NCI-H2081 (cell line): ENCODE results near the gene FBXO38.
"Not testable (repeated sequence)": the region's sequence is repeated elsewhere in the genome, so short reads cannot be mapped to it uniquely, and the experiment has no call there.

Experiments
- DNase-seq, 2 experiments: peaks; one replicate each; lab custom pipeline; 2025; lab: John Stamatoyannopoulos, UW

Gene FBXO38

GRCh38 chr5:148426514-148426913 is 42.8 kb downstream of the FBXO38 start:
- no peak for DNase-seq

DNA sequence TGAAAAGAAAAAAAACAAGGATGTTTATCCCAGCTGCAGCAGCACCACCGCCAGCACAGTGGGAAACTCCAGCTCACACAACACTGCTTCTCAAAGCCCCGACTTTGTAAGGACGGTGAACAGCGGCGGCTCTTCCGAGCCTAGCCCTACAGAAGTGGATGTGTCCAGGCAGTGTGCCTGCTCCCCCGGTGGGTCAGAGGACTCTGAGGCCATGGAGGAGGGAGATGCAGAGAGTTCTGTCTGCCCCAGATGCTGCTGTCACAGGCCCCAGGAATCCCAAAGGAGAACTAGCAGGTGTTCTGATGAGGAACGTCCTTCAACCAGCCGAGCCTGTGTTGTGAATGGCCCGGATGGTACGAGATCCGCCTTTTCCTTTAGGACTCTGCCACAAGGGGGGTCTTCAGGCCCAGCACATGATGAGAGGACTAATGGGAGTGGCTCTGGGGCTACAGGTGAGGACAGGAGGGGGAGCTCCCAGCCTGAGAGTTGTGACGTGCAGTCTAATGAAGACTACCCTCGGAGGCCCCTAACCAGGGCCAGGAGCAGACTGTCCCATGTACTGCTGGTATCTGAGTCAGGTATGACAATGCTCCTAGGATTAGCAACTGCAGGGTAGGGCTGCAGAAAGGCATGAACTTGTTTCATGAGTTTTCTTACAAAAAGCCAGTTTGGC is 43.7 kb downstream of the FBXO38 start:
- no peak for DNase-seq

DNA sequence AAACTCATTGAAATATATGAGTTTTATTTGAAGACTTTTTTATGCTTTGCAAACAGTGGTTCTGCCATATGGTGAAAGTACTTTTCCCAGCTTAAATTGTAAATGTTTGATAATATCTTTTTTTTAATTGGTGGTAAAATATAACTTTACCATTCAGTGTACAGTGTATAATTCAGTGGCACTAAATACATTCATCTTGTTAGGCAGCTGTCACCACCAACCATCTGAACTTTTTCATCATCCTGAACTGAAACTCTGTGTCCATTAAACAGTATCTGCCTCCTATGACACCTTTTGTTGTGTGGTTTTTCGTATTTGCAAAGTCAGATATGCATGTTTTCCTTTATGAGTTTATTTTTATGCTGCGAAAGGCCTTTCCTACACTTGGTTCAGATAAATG is 45.1 kb downstream of the FBXO38 start:
- DNase-seq = no peak

- DNase-seq = no peak
Measured at GRCh38 chr5:148433826-148434225, 50.1 kb downstream of the FBXO38 start.

GRCh38 chr5:148436029-148436428 is 52.3 kb downstream of the FBXO38 start:
- DNase-seq = no peak

DNA sequence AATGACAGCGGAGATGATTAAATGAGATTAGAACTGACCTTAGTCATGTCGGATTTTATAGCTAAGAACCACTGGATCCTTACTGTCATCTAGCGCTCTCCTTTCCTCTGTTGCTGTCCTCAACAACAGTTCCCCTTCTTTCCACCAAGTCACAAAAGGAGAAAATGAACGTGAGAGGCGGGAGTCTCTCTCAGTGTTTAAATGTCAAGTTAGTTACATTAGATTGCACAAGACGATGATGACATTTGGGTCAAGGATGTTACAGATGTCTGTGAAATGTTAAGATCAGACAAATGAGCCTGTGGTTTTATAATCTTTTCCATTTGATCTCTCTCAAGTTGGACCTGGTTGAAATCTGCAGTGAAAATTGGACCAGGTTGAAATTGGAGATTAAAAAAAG is 53.5 kb downstream of the FBXO38 start:
- DNase-seq = no peak

- DNase-seq = no peak
Measured at GRCh38 chr5:148438933-148439332, 55.2 kb downstream of the FBXO38 start.

DNA sequence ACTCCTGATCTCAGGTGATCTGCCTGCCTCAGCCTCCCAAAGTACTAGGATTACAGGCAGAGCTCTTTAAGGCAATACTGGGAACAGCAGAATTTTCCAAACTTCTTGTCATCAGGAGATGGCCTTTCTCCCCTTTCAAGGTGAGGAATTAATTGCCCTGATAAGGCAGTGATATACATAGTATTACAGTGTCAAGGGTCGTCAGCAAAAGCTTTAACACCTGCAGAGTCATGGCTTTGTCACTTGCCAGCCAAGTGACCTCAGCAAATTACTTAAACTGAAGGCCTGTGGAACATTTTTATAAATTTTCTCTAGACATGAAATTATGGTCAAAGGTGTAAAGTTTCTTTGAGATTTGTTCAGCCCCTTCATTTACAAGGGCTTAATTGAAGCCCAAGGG is 59.5 kb downstream of the FBXO38 start:
- DNase-seq = no peak

GRCh38 chr5:148443998-148444397 is 60.2 kb downstream of the FBXO38 start:
- peak; percentile 31 to 73 for DNase-seq

GRCh38 chr5:148445578-148445977 is 61.8 kb downstream of the FBXO38 start:
- no peak for DNase-seq

DNA sequence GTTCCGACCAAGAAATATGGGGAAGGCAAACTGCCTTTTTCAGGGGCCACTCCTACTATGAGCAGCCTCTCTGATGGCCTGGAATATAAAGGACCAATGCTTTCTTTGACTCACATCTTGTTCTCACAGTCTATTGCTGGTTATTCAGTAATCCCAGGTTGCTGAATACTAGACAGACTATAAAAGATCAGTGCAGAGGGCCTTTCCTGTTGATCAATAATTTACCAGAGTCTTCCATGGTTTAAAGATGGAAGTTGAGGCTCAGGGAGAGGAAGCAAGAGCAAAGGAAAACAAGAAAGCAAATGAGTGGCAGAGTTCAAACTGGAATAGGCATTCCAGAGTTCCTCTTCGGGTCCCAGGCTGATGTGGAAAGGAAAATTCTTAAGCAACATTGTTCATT is 62.9 kb downstream of the FBXO38 start:
- DNase-seq = no peak

GRCh38 chr5:148452499-148453193 is 68.9 kb downstream of the FBXO38 start:
- no peak for DNase-seq

DNA sequence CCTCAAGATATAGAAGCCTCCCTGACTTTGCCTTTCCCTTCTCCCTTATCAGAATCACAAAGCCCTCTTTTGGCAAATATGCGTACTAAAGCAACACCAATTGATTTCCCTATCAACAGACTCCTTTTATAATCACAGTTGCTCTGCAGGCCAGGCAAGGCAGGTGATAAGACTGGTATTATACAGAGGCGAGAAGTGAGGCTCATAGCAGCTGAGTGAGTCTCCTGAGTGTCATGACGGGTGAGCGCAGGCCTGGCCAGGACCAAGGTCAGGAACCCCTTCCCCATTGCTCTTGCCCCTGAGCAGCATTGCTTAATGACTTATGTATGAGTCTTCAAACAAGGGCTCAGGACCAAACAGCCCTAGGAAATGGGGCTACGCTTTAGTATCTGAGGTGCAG is 70.8 kb downstream of the FBXO38 start:
- no peak for DNase-seq

DNA sequence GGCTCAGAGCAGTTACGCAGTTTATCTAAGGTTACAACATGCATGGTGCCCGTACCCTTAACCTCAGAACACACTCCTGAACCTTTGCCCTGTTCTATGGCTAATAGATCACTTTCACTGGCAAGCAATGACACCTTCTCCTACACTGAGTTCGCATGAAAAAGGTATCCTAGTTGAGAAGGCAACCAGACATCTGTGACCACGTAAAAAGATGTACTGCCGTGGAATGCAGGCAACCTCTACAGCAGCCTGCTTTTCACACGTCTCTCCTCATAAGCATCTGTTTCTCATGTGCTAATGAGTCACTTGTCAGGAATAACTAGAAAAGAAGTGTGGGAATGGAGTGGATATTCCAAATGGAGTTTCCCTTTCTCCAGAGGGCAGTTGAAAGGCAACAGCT is 71.4 kb downstream of the FBXO38 start:
- no peak for DNase-seq

- DNase-seq = peak; percentile 40 to 89
Measured at GRCh38 chr5:148457183-148457620, 73.4 kb downstream of the FBXO38 start.

DNA sequence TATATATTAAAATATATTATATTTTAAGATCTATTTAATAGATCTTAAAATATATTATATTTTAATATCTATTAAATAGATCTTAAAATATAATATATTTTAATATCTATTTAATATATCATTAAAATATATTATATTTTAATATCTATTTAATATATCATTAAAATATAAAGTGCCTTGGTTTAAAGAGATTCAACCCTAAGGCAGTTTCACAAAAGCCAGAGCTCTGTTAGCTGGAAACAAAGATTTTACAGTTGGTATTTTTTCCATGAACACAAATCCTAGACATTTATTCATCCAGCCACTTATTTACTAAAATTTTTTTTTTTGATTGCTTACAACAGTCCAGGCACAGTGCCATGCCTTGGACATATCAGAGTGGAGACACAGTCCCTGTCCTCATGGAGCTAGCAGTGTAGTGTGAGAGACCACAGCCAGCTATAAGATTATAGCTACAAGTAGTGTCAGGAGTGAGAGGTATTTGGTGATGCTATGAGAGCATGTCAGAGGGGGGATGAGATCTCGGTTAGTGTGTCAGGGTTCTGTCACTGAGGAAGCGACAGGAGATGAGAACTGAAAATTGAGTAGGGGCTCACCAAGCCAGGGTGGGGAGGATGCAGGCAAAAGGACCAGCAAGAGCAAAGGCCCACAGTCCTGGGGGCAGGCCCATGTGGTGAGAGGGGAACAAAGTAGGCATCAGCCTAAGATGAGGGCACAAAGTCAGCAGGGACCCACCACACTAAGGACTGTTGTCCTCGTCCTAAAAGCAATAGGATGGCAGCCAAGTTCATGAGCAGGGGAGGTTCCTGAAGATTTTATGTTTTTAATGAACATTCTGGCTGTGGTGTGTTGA is 74.5 kb downstream of the FBXO38 start:
- DNase-seq = no peak

- DNase-seq = no peak
Measured at GRCh38 chr5:148459669-148460068, 75.9 kb downstream of the FBXO38 start.

- DNase-seq = no peak
Measured at GRCh38 chr5:148465381-148466235, 81.8 kb downstream of the FBXO38 start.

GRCh38 chr5:148466236-148466580 is 82.5 kb downstream of the FBXO38 start:
- no peak for DNase-seq

- no peak for DNase-seq
Measured at GRCh38 chr5:148467958-148468357, 84.2 kb downstream of the FBXO38 start.

GRCh38 chr5:148468746-148469145 is 85.0 kb downstream of the FBXO38 start:
- not testable (repeated sequence) for DNase-seq

GRCh38 chr5:148469501-148469935 is 85.8 kb downstream of the FBXO38 start:
- DNase-seq = peak in 1 of 2 experiments; percentile 50
